Stimulated activated naive CD4-positive, alpha-beta T cell treated with Interleukin-2 at 50 U/mL for 16 hours (primary cell): ENCODE measurements around the gene LSR.
"Not testable (repeated sequence)": the region's sequence is repeated elsewhere in the genome, so short reads cannot be mapped to it uniquely, and the experiment has no call there.

Experiments
- DNase-seq: peaks from one replicate; lab custom pipeline; 2025; lab: John Stamatoyannopoulos, UW

The LSR gene

GRCh38 chr19:35219008-35219407 is 29.8 kb upstream of the LSR start:
- DNase-seq, result no peak

GRCh38 chr19:35220315-35220921 is 28.4 kb upstream of the LSR start:
- DNase-seq, result no peak

- DNase-seq, result not testable (repeated sequence)
Measured at GRCh38 chr19:35220973-35221590, 27.7 kb upstream of the LSR start.

DNA sequence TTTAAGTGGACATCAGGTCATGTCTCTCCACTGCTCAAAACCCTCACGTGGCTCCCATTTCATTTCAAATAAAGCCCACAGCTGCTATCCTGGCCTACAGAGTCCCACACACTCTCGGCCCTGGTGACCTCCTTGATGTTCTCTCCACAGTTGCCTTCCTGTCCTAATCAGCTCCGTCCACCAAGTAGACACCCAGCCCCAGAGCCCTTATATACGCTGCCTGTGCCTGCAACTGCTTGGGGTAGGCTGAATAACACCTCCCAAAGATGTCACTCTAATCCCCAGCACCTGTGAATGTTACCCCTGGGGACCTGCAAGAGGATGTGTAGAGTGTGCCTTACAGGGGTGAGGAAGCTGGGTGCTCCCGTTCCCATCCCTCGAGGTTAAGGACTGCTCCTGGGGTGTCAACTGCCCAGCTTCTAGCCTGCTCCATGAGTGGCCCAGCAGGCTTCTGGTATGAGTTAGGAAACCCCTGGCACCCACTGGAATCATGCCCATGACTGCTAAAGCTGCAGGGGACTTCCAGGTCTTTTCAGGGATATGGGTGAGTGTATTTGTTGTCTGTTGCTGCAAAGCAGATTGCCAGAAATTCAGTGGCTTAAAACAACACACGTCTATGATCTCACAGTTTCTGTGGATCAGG is 26.3 kb upstream of the LSR start:
- DNase-seq, result no peak

DNA sequence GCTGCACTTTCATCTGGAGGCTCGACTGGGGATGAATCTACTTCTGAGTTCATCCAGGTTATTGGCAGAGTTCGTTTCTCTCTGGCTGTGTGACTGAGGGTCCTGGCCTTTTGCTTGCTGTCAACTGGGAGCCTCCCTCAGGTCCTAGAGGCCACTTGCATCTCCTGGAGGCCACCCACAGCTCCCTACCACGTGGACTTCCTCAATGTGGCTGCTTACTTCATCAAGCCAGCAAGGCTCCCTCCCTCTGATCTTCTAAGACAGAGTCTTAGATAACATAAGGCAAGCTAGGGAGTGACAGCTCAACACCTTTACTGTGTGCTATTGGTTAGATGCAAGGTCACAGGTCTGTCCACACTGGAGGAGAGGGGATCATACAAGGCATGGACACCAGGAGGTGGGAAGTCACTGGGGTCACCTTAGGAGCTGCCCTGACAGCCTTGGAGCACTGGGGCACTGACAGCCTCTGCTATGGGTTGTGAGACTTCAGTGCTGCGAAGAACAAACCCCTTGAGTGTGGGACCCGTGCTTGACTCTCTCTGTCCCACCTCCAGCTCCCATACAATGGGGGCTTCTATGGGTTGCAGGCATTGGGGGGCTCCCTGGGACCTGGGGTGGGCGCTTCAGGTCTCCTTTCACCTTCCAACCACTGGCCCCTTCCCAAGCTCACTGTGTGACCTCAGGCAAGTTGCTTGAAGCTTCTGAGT is 25.6 kb upstream of the LSR start:
- DNase-seq, result no peak

GRCh38 chr19:35223862-35224505 is 24.8 kb upstream of the LSR start:
- no peak for DNase-seq

DNA sequence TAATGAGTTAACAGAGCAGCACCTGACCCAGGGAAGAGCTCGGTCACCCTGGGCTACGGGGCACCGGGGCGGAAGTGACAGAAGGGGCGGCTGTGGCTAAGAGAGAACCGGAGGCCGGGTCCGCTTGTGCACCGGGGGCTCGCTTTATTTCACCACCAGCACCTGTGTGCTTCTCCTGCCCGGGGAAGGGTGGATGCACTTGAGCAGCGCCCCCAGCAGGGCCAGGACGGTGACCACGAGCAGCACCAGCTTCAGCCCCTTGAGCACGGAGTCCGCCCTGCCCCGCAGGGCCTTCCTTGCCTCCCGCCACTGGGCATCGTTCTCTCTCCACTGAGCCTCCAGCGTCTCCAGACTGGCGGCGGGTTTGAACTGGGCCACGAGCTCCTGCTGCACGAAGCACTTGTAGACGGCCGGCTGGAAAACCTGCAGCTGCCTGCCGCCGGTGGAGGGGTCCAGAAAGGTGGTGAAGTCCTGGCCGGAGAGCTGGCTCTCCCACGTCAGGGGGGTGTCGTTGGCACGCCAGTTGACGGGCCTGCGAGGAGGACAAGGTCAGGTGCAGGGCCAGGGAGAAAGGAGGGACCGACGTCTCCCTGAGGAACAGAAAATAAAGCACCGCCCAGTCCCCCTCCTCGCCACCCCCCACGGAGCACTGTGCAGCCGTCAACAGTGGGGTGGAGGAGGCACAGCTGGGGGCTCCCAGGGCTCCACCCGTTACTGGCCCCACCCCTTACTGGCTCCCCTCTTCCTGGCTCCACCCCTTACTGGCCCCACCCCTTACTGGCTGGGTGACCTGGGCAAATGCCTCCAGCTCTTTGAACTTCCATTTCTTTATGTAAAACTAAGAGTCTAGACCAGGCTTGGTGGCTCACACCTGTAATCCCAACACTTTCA is 23.9 kb upstream of the LSR start:
- DNase-seq, result no peak

DNA sequence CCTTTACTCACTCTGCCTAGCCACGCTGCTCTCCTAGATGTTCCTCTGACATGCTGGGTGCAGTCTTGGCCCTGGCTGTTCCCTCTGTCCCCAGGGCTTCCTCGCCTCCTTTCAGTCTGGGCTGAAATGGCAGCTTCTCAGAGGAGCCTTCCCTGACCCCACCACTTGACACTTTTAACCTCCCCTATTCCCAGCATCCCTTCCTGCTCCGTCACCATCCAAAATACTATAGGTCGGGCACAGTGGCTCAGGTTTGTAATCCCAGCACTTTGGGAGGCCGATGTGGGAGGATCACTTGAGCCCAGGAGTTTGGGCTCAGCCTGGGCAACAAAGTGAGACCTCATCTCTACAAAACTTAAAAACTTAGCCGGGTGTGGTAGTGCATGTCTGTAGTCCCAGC is 22.9 kb upstream of the LSR start:
- no peak for DNase-seq

DNA sequence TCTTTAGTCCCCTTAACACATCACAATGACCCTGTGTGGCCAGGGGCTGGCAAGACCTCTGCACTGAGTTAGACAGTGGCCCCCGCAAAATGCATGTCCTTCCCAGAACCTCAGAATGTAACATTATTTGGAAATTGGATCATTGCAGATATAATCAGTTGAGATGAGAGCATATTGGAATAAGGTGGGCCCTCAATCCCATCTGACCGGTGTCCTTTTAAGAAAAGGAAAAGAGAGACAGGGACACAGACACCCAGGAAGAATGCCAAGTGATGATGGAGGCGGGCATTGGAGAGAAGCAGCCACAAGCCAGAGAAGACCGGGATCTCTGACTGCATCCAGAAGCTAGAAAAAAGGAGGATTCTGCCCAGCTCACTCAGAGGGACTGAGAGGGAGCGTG is 22.1 kb upstream of the LSR start:
- DNase-seq, result no peak

- DNase-seq, result no peak
Measured at GRCh38 chr19:35228177-35228930, 20.4 kb upstream of the LSR start, which contains the start of gene FAM187B. Gene FAM187B (minus strand): TSS chr19:35228739. CDS start chr19:35228680, 59 bp downstream.

DNA sequence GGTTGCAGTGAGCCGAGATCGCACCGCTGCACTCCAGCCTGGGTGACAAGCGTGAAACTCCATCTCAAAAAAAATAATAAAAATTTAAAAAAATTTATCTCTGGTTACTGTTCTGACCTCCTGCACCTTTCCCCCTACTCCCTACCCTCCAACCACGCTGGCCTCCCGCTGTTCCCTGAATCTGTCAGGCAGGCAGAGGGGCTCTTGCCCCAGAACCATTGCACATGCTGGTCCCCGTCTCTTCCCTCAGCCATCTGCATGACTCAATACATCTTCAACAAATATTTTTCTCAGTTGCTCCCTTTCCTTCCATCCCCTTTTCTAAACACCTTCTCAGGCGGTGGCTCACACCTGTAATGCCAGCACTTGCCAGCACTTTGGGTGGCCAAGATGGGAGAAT is 19.2 kb upstream of the LSR start:
- DNase-seq, result no peak

GRCh38 chr19:35231956-35232645 is 16.7 kb upstream of the LSR start:
- no peak for DNase-seq

DNA sequence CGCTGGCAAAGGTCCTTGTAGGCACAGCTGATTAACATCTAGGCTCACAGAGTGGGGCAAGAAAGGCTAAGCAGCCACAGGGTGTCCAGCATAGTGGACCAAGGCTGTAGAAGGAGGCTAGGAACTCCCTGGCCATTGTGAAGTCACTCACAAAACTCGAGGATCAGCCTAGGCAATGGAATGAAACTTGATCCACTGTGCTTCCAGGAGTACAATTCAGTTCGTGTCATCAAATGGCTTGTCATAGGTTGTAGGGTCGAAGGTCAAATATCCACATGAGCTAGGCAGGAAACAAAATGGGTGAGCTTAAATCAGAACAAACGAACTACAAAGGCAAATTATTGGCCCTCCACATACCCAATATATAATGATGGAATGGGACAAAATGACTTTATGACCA is 15.9 kb upstream of the LSR start:
- DNase-seq, result no peak

GRCh38 chr19:35236638-35237400 is 12.0 kb upstream of the LSR start:
- no peak for DNase-seq

GRCh38 chr19:35239597-35239996 is 9.2 kb upstream of the LSR start:
- not testable (repeated sequence) for DNase-seq

GRCh38 chr19:35240327-35240726 is 8.5 kb upstream of the LSR start:
- no peak for DNase-seq

- DNase-seq, result no peak
Measured at GRCh38 chr19:35241417-35241816, 7.4 kb upstream of the LSR start.

DNA sequence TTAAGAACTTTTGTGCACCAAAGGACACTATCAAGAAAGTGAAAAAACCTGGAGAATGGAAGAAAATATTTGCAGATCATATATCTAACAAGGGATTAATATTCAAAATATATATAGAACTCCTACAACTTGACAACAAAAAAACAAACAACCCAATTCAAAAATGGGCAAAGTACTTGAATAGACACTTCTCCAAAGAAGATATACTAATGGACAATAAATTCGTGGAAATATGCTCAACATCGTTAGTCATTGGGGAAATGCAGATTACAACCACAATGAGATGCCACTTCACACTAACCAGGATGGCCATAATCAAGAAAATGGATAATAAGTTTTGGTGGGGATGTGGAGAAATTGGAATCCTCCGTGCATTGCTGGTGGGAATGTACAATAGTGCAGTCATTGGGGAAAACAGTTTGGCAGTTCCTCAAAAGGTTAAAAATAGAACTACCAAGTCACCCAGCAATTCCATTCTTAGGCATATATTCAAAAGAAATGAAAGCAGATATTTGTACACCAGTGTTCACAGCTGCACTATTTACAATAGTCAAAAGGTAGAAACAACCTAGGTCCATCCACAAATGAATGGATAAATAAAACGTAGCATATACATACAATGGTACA is 2.2 kb upstream of the LSR start:
- DNase-seq, result no peak
